HEK293 (cell line): ENCODE results near the gene GUCY1B1.

Experiments used
- KLF17 ChIP-seq: fragments of 450-650 bp; formaldehyde crosslinking; IDR thresholded peaks from 2 replicates; pipeline ENCODE4 v1.5.1; 2016; ENCODE audit warnings: missing biosample characterization, missing genetic modification characterization
- MEIS1 ChIP-seq: sonication (generic); formaldehyde crosslinking; IDR thresholded peaks from 2 replicates; pipeline ENCODE4 v1.8.1; 2022; ENCODE audit warnings: missing genetic modification reagents, mild to moderate bottlenecking, borderline replicate concordance
- ZNF24 ChIP-seq: fragments of 450-650 bp; formaldehyde crosslinking; IDR thresholded peaks from 2 replicates; pipeline ENCODE4 v1.5.1; 2016; ENCODE audit warnings: missing biosample characterization, missing genetic modification characterization
- ZNF394 ChIP-seq: fragments of 450-650 bp; formaldehyde crosslinking; IDR thresholded peaks from 2 replicates; pipeline ENCODE4 v1.5.1; 2016; ENCODE audit warnings: missing biosample characterization, missing genetic modification characterization, mild to moderate bottlenecking, moderate library complexity, borderline replicate concordance
- ZXDB ChIP-seq: fragments of 450-650 bp; formaldehyde crosslinking; IDR thresholded peaks from 2 replicates; pipeline ENCODE4 v1.5.1; 2016; ENCODE audit warnings: missing biosample characterization, missing genetic modification characterization

- TF ChIP-seq KLF17 (tag by site-specific recombination) (no peak), ZNF24 (tag by site-specific recombination) (no peak), MEIS1 (CRISPR knock-in tag) (no peak), ZXDB (no peak), ZNF394 (tag by site-specific recombination) (no peak)
Measured at GRCh38 chr4:155802190-155802959, 43.6 kb downstream of the GUCY1B1 start.
